ENCODE measurements around the gene ARSJ. TPM values are rescaled to one million over a fixed set of nuclear protein-coding genes. Genes with fewer than 3 reads are reported as not detected.
"Not testable (repeated sequence)": the region's sequence is repeated elsewhere in the genome, so short reads cannot be mapped to it uniquely, and the experiment has no call there.

Gene ARSJ
- polyA plus RNA-seq, 6 donors from 2014 or later: not detected

GRCh38 chr4:113943085-113943484 is 36.4 kb downstream of the ARSJ start:
- H3K9me3 Mint-ChIP-seq: peaks cover 0 to 4% (median 2%) of the 10 kb centered on the region in 7 donors

DNA sequence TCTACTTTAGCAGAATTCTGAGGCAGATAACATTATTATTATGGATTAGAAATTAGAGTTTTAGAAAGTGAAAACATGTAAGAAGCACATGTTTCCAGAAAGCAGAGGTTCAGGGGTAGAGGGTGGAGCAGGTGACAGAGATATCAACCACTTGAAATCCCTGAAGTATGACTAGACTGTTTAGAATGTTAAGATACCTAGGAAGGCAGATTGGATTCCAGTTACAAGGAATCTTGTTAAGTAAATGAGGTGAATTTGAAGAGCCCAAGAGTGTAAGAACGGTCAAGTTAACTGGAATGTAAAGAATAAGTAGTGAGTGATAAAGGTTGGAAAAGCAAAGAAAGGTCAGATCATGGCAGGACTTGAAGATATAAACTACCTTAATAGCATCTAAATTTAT is 37.6 kb downstream of the ARSJ start:
- peaks cover 0 to 6% (median 2%) of the 10 kb centered on the region in 7 donors for H3K9me3 Mint-ChIP-seq
- no peak overlapping the region for H3K4me3 Mint-ChIP-seq
- ATAC-seq (ENCODE audit: low read depth in 2 of 2) (no peak), DNase-seq (no peak)
- H3K27ac Mint-ChIP-seq: no peak overlapping the region
- H3K36me3 Mint-ChIP-seq: no peaks in the 10 kb centered on the region
- H3K27me3 Mint-ChIP-seq: peaks cover 8 to 27% (median 18%) of the 10 kb centered on the region in 3 donors
- H3K4me1 Mint-ChIP-seq: no peaks in the 10 kb centered on the region

More at GRCh38 chr4:113943085-113943484, 36.4 kb downstream of the ARSJ start:
- Mint-ChIP-seq H3K27me3 (peaks cover 3 to 20% (median 18%) of the 10 kb centered on the region in 3 donors), H3K4me3 (no peak overlapping the region), H3K36me3 (no peaks in the 10 kb centered on the region), H3K27ac (no peak overlapping the region), H3K4me1 (no peaks in the 10 kb centered on the region)
- DNase-seq (no peak), ATAC-seq (ENCODE audit: low read depth in 2 of 2) (no peak)

DNA sequence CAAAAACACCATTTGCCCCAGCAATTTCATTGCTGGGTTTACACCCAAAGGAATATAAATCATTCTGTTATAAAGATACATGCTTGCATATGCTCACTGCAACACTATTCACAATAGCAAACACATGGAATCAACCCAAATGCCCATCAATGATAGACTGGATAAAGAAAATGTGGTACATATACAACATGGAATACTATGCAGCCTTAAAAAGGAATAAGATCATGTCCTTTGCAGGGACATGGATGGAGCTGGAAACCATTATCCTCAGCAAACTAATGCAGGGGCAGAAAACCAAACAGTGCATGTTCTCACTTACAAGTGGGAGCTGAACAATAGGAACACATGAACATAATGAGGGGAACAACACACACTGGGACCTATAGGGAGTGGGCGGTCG is 39.3 kb downstream of the ARSJ start:
- peaks cover 18 to 27% (median 23%) of the 10 kb centered on the region in 3 donors for H3K27me3 Mint-ChIP-seq
- not testable (repeated sequence) for H3K4me1 Mint-ChIP-seq; ATAC-seq (ENCODE audit: low read depth in 2 of 2); H3K27ac Mint-ChIP-seq; H3K4me3 Mint-ChIP-seq; H3K36me3 Mint-ChIP-seq; DNase-seq; H3K9me3 Mint-ChIP-seq

DNA sequence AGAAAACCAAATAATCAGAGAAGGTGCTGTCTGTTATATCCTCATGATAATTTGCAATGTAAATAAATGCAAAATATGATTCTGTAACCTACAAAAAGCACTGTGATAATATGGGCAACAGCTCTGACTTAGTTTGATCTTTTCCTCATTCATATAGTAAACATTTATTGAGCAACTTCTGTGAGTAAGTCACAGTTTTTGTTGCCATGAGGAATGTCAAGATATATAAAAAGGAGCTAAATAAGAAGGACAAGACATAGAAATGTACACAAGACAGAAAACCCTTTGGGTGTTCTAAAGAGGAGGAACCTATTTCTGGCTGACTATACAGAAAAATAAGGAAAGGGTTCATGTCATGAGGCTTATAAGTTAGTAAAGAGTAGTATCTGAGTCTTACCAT is 44.3 kb downstream of the ARSJ start:
- Mint-ChIP-seq H3K36me3 (no peaks in the 10 kb centered on the region), H3K4me3 (no peak overlapping the region), H3K27ac (no peak overlapping the region), H3K4me1 (no peaks in the 10 kb centered on the region), H3K27me3 (peaks cover 8 to 15% (median 11%) of the 10 kb centered on the region in 3 donors), H3K9me3 (peaks cover 0 to 3% (median 2%) of the 10 kb centered on the region in 7 donors)
- ATAC-seq (ENCODE audit: low read depth in 2 of 2) (no peak), DNase-seq (no peak)

DNA sequence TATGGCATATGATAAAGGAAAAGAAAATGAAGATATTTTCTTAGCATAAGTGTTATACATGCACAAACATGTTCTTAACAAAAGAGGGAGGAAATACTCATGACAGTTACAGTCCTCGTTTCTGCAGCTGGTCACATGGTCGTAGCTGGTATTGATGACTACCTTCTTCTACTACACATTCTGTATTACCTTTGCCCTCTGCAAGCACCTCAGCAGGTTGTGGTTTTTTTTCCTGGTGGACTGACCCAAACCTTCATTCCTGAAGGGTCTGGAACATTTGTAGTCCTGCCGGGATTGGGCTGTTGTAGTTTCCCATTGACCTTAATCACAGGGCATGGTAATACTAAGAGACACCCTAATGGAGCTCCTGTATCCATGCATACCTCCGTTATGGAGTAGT is 54.7 kb downstream of the ARSJ start:
- ATAC-seq (ENCODE audit: low read depth in 2 of 2); H3K27ac Mint-ChIP-seq; DNase-seq; H3K9me3 Mint-ChIP-seq; H3K4me1 Mint-ChIP-seq; H3K4me3 Mint-ChIP-seq; H3K36me3 Mint-ChIP-seq: not testable (repeated sequence)
- H3K27me3 Mint-ChIP-seq: peaks cover 10 to 22% (median 19%) of the 10 kb centered on the region in 3 donors

DNA sequence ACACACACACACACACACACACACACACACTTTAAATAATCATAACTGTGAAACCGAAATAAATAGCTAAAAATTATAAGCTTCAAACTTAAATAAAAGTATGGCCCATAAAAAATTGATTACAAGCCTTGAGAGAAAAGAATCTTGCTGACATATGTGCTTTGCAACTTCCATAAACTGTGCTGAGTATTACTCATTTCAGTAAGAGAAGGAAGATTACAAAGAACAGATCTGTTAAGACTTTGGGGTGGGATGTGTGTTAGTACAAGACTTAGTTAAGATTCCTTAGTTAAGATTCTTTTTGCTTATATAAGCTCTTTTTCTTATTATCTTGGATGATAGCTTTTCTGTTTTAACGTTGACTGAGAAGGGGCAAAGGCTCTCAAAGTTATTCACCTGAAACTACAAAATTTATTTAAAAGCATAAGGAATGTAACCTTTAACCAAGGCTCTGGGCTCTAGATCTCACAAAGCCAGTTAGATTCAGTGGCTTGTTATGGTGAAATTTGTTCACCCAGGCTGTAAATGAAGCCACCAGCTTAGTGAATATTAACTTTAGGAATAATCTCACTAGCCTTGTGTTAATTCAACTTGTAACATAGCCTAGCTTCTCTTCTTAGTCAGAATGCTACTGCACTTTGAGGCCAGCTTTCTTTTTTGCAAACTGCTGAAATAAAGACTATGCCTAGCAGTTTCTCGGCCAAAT is 58.2 kb downstream of the ARSJ start:
- H3K27ac Mint-ChIP-seq: no peak overlapping the region
- peaks cover 2 to 5% of the 10 kb centered on the region in 2 donors for H3K36me3 Mint-ChIP-seq
- H3K4me3 Mint-ChIP-seq: no peak overlapping the region
- H3K27me3 Mint-ChIP-seq: peaks cover 6 to 20% (median 15%) of the 10 kb centered on the region in 3 donors
- no peaks in the 10 kb centered on the region for H3K4me1 Mint-ChIP-seq
- ATAC-seq (ENCODE audit: low read depth in 2 of 2) (no peak), DNase-seq (no peak)
- H3K9me3 Mint-ChIP-seq: peaks cover 0 to 2% (median 0%) of the 10 kb centered on the region in 7 donors

GRCh38 chr4:113919611-113920010 is 59.8 kb downstream of the ARSJ start:
- H3K4me1 Mint-ChIP-seq: no peaks in the 10 kb centered on the region
- DNase-seq: no peak
- H3K27me3 Mint-ChIP-seq: peaks cover 5 to 9% (median 8%) of the 10 kb centered on the region in 3 donors

GRCh38 chr4:113919145-113919544 is 60.3 kb downstream of the ARSJ start:
- DNase-seq (no peak), ATAC-seq (ENCODE audit: low read depth in 2 of 2) (no peak)
- Mint-ChIP-seq H3K4me1 (no peaks in the 10 kb centered on the region), H3K36me3 (no peaks in the 10 kb centered on the region), H3K27ac (no peak overlapping the region), H3K9me3 (no peaks in the 10 kb centered on the region), H3K4me3 (no peak overlapping the region), H3K27me3 (peaks cover 6 to 8% (median 8%) of the 10 kb centered on the region in 3 donors)

More at GRCh38 chr4:113919611-113920010, 59.8 kb downstream of the ARSJ start:
- H3K36me3 Mint-ChIP-seq: no peaks in the 10 kb centered on the region
- no peak overlapping the region for H3K4me3 Mint-ChIP-seq
- no peaks in the 10 kb centered on the region for H3K9me3 Mint-ChIP-seq
- no peak for ATAC-seq (ENCODE audit: low read depth in 2 of 2)
- H3K27ac Mint-ChIP-seq: peak overlapping the region in 1 of 6 donors; percentile 63

GRCh38 chr4:113908829-113909228 is 70.6 kb downstream of the ARSJ start:
- Mint-ChIP-seq H3K4me1 (no peaks in the 10 kb centered on the region), H3K4me3 (no peak overlapping the region), H3K9me3 (peaks cover 0 to 10% (median 3%) of the 10 kb centered on the region in 7 donors), H3K27me3 (peaks cover 0 to 4% (median 0%) of the 10 kb centered on the region in 3 donors), H3K36me3 (peaks cover 0 to 4% of the 10 kb centered on the region in 2 donors), H3K27ac (no peak overlapping the region)
- DNase-seq (no peak), ATAC-seq (ENCODE audit: low read depth in 2 of 2) (no peak)

- no peak for DNase-seq
- H3K36me3 Mint-ChIP-seq: peaks cover 0 to 4% of the 10 kb centered on the region in 2 donors
- no peak overlapping the region for H3K4me3 Mint-ChIP-seq
- peaks cover 0 to 4% (median 0%) of the 10 kb centered on the region in 3 donors for H3K27me3 Mint-ChIP-seq
- peaks cover 3 to 6% (median 4%) of the 10 kb centered on the region in 3 donors for H3K4me1 Mint-ChIP-seq
- no peak for ATAC-seq (ENCODE audit: low read depth in 2 of 2)
- H3K27ac Mint-ChIP-seq: no peak overlapping the region
- H3K9me3 Mint-ChIP-seq: peaks cover 0 to 10% (median 3%) of the 10 kb centered on the region in 7 donors
Observed at GRCh38 chr4:113907559-113907958, 71.9 kb downstream of the ARSJ start.

DNA sequence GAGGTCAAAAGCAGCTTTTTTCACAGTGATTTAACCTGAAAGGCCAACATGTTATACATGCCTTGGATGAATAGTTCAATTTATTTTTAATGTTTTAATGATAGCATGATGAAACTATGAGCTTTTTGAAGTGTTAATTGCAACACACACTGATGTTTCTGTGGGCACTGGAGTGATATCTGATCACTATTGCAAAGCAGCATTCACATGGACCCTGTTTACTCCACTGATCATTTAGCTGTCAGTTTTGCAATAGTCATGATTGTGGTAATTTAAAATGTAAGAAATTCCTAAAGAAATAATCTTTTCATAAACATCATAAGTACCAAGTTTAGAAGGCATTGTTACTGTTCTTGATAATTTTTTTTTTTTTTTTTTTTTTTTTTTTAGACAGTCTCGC is 74.1 kb downstream of the ARSJ start:
- Mint-ChIP-seq H3K4me1 (peaks cover 8 to 14% (median 12%) of the 10 kb centered on the region in 3 donors), H3K27me3 (no peaks in the 10 kb centered on the region), H3K27ac (no peak overlapping the region), H3K36me3 (peaks cover 0 to 4% of the 10 kb centered on the region in 2 donors), H3K4me3 (no peak overlapping the region), H3K9me3 (peaks cover 0 to 10% (median 3%) of the 10 kb centered on the region in 7 donors)
- DNase-seq (no peak), ATAC-seq (ENCODE audit: low read depth in 2 of 2) (no peak)

DNA sequence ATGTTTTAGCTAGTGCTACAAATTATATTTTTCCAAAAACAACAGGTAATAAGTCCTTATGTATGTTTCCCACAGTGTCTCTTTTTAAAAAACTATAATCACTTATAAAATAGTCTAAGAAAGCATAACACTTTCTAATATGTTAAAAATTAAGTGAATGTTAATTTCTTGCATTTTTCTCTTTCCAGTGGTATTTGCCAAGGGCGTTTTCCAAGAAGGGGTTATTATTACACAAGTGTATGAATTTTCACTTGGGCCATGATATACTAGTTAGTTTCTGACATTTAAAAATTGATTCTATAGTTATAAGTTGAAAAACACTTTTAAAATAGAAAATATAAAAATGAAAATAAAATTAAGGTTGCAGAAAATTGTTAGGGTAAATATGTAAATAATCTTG is 74.6 kb downstream of the ARSJ start:
- Mint-ChIP-seq H3K27ac (no peak overlapping the region), H3K36me3 (peaks cover 0 to 4% of the 10 kb centered on the region in 2 donors), H3K27me3 (no peaks in the 10 kb centered on the region), H3K4me3 (no peak overlapping the region), H3K9me3 (peaks cover 0 to 10% (median 3%) of the 10 kb centered on the region in 7 donors), H3K4me1 (peaks cover 8 to 16% (median 15%) of the 10 kb centered on the region in 3 donors)
- ATAC-seq (ENCODE audit: low read depth in 2 of 2) (no peak), DNase-seq (no peak)

- DNase-seq (no peak), ATAC-seq (ENCODE audit: low read depth in 2 of 2) (peak; percentile 43 to 45)
- Mint-ChIP-seq H3K27ac (peak overlapping the region in 3 of 6 donors; percentile 12 to 66 (median 53)), H3K9me3 (no peaks in the 10 kb centered on the region), H3K36me3 (no peaks in the 10 kb centered on the region), H3K4me1 (peaks cover 12 to 29% (median 28%) of the 10 kb centered on the region in 3 donors), H3K27me3 (no peaks in the 10 kb centered on the region), H3K4me3 (peak overlapping the region in 3 of 8 donors; percentile 23 to 42 (median 40))
Observed at GRCh38 chr4:113901994-113902787, 77.3 kb downstream of the ARSJ start.
